Measurements from ENCODE around the gene TBL1XR1. TPM values are rescaled to one million over a fixed set of nuclear protein-coding genes. Genes with fewer than 3 reads are reported as not detected.

The TBL1XR1 gene
- total and polyA plus RNA-seq, 2 of the 13 experiments (the other 11 are each of a cell fraction or from before 2014, with no cell fraction given), result 57.7 to 62.5 TPM

- TF ChIP-seq YEATS4 (CRISPR knock-in tag; IDR thresholded peaks at IDR 0.05; ENCODE audit: borderline replicate concordance) (no peak), RBAK (CRISPR knock-in tag; IDR thresholded peaks at IDR 0.05) (no peak)
Measured at GRCh38 chr3:177084616-177085015, 112.7 kb downstream of the TBL1XR1 start (continued).

- intact Hi-C loops (cut with micrococcal nuclease; ENCODE audit: unreplicated experiment) (no loop called here), in situ Hi-C loops (cut with HindIII; ENCODE audit: extremely low pct_ligation_motif_present, low pct_unique_long_range_greater_than_20kb) (no loop called here)
- Histone ChIP-seq H3K4me3 (replicated peaks in 1 of 3; ENCODE audit: insufficient read depth in 1 of 3, low read depth in 2 of 3, low read length in 3 of 3) (no peak overlapping the region), H3K27ac (ENCODE audit: extremely low read length, insufficient read depth, low read length) (no peak overlapping the region), H3K4me2 (ENCODE audit: low read depth, low read length) (no peak overlapping the region), H3K9ac (ENCODE audit: insufficient read depth, low read depth, low read length) (no peak overlapping the region), H3K79me2 (ENCODE audit: insufficient read depth, low read length) (peaks cover 82% of the 10 kb centered on the region), H2AFZ (ENCODE audit: low read length) (no peak overlapping the region), H4K20me1 (ENCODE audit: insufficient read depth, low read length) (peaks cover 9% of the 10 kb centered on the region; the same call in 1 of the 2 replicates), H3K9me3 (ENCODE audit: low read length) (no peaks in the 10 kb centered on the region), H3K27me3 (ENCODE audit: control insufficient read depth in 1 of 2, insufficient read depth in 2 of 2, low read length in 2 of 2) (no peaks in the 10 kb centered on the region), H3K4me1 (ENCODE audit: insufficient read depth, low read length) (0 out of 2 replicates have a peak, but pooled peaks cover 5% of the 10 kb centered on the region), H3K36me3 (replicated peaks in 1 of 2; ENCODE audit: control insufficient read depth in 1 of 2, insufficient read depth in 2 of 2, low read length in 2 of 2) (peaks cover 0 to 6% of the 10 kb centered on the region in 2 experiments; a peak in 2 of 5 replicates)
- no TSS peak for BruUV-seq (replicated peaks)
- ATAC-seq (no peak), DNase-seq (ENCODE audit: low spot score) (no peak), FAIRE-seq (no peak)
- POLR2A ChIA-PET, result no interaction called here
- CTCF ChIA-PET (ENCODE audit: low intra/inter-chr PET ratio, low total read pairs), result no interaction called here
- WGBS (ENCODE audit: low lambda C conversion rate), result 94% methylated on average over 1 of the region's 1 CpG
- no peak for TF ChIP-seq ZNF382 (CRISPR knock-in tag; IDR thresholded peaks at IDR 0.05; ENCODE audit: borderline replicate concordance)
- TF ChIP-seq BRF2 (CRISPR knock-in tag; IDR thresholded peaks at IDR 0.05), result no peak
- no peak for TF ChIP-seq ZNF264 (CRISPR knock-in tag; IDR thresholded peaks at IDR 0.05)
- no peak for TF ChIP-seq ZNF704 (CRISPR knock-in tag; IDR thresholded peaks at IDR 0.05; ENCODE audit: borderline replicate concordance)
- TF ChIP-seq ZFYVE20 (CRISPR knock-in tag; IDR thresholded peaks at IDR 0.05; ENCODE audit: borderline replicate concordance, low read depth), result no peak
- no peak for TF ChIP-seq ZXDC (CRISPR knock-in tag; IDR thresholded peaks at IDR 0.05)
- no peak for TF ChIP-seq ZNF337 (CRISPR knock-in tag; IDR thresholded peaks at IDR 0.05; ENCODE audit: borderline replicate concordance, low read depth)
Measured at GRCh38 chr3:177080122-177080521, 117.2 kb downstream of the TBL1XR1 start.
